ENCODE measurements around the gene NEURL2. TPM values are rescaled to one million over a fixed set of nuclear protein-coding genes. Genes with fewer than 3 reads are reported as not detected.
A peak's percentile ranks its signal among the peaks of the same experiment; 100 is the strongest.

Gene NEURL2
- total RNA-seq, 4 donors from 2014 or later: 4.1 to 6.5 (median 5.5) TPM

- H3K9me3 ChIP-seq: no peaks in the 10 kb centered on the region
- H3K4me1 ChIP-seq: peaks cover 23 to 53% (median 23%) of the 10 kb centered on the region in 3 donors
- no peak for TF ChIP-seq POLR2A (IDR thresholded peaks at IDR 0.05)
- TF ChIP-seq CTCF (IDR thresholded peaks at IDR 0.05): no peak
- intact Hi-C loops (cut with DNase I): loop anchor here (10.0 kb wide), 1 partner anchor 52 kb away; no protein-coding TSS in a partner anchor
- H3K27me3 ChIP-seq: no peaks in the 10 kb centered on the region
- WGBS, 2 donors: 52 to 57% methylated on average over 3 to 4 of the region's 4 CpGs
- H3K27ac ChIP-seq: no peak overlapping the region
- H3K4me3 ChIP-seq: no peak overlapping the region
- H3K36me3 ChIP-seq: peaks cover 3 to 66% (median 15%) of the 10 kb centered on the region in 3 donors
- no peak for DNase-seq
Measured at GRCh38 chr20:45892828-45893500, 2.0 kb upstream of the NEURL2 start.

GRCh38 chr20:45892049-45892825 lies 1.2 kb upstream of the NEURL2 start:
- peak overlapping the region in 2 of 4 donors; percentile 90 to 91 for H3K27ac ChIP-seq
- H3K4me3 ChIP-seq: peak overlapping the region; percentile 54 to 92 (median 82)
- intact Hi-C loops (cut with DNase I): loop anchor here (10.0 kb wide), 1 partner anchor 53 kb away; no protein-coding TSS in a partner anchor
- TF ChIP-seq CTCF (IDR thresholded peaks at IDR 0.05) (peak in 1 of 6 experiments; percentile 5), POLR2A (IDR thresholded peaks at IDR 0.05) (no peak)
- WGBS, 2 donors: 69 to 77% methylated on average over 6 to 9 of the region's 9 CpGs
- H3K27me3 ChIP-seq: no peaks in the 10 kb centered on the region
- DNase-seq: no peak
- H3K4me1 ChIP-seq: peaks cover 23 to 53% (median 23%) of the 10 kb centered on the region in 3 donors
- H3K9me3 ChIP-seq: no peaks in the 10 kb centered on the region
- H3K36me3 ChIP-seq: peaks cover 3 to 64% (median 15%) of the 10 kb centered on the region in 3 donors

- H3K4me1 ChIP-seq: peaks cover 23 to 54% (median 23%) of the 10 kb centered on the region in 3 donors
- peaks cover 3 to 64% (median 5%) of the 10 kb centered on the region in 3 donors for H3K36me3 ChIP-seq
- WGBS, 2 donors: 4 to 25% methylated on average over 3 to 10 of the region's 79 CpGs
- peak overlapping the region; percentile 54 to 92 (median 82) for H3K4me3 ChIP-seq
- intact Hi-C loops (cut with DNase I): loop anchor here (10.0 kb wide), 1 partner anchor 54 kb away; no protein-coding TSS in a partner anchor
- peak overlapping the region; percentile 73 to 91 (median 88) for H3K27ac ChIP-seq
- no peak for TF ChIP-seq POLR2A (IDR thresholded peaks at IDR 0.05)
- peak in 5 of 6 experiments; percentile 30 to 48 (median 47) for TF ChIP-seq CTCF (IDR thresholded peaks at IDR 0.05)
- no peaks in the 10 kb centered on the region for H3K27me3 ChIP-seq
- no peaks in the 10 kb centered on the region for H3K9me3 ChIP-seq
- no peak for DNase-seq
Measured at GRCh38 chr20:45890077-45890984, 677 bp downstream of the NEURL2 start.

- no peak for DNase-seq
- no peak overlapping the region for H3K27ac ChIP-seq
- H3K27me3 ChIP-seq: no peaks in the 10 kb centered on the region
- H3K4me3 ChIP-seq: no peak overlapping the region
- no peaks in the 10 kb centered on the region for H3K9me3 ChIP-seq
- no peak for TF ChIP-seq POLR2A (IDR thresholded peaks at IDR 0.05)
- no peak for TF ChIP-seq CTCF (IDR thresholded peaks at IDR 0.05)
- peaks cover 23 to 65% (median 28%) of the 10 kb centered on the region in 3 donors for H3K4me1 ChIP-seq
- H3K36me3 ChIP-seq: peaks cover 1 to 63% (median 5%) of the 10 kb centered on the region in 3 donors
- 100% methylated on average over 2 of the region's 3 CpGs; no CpG with 5 or more reads in 1 of the 2 donors for WGBS, 2 donors
- intact Hi-C loops (cut with DNase I): no loop called here
Measured at GRCh38 chr20:45888681-45889080, 2.3 kb downstream of the NEURL2 start.

Data from esophagus squamous epithelium (tissue), 5 donors.